H9 (cell line): ENCODE measurements around the gene CCDC33. TPM values are rescaled to one million over a fixed set of nuclear protein-coding genes. Genes with fewer than 3 reads are reported as not detected.

Experiments
- DNase-seq: peaks from one replicate; pipeline ENCODE4 v3.0.0-alpha.2; 2017
- H2AFZ ChIP-seq: one replicate; pipeline ENCODE4 v1.6.1; 2013; ENCODE audit warnings: mild to moderate bottlenecking, low read length, control low read depth, moderate library complexity
- H2AK5ac ChIP-seq: 2 replicates; pipeline ENCODE4 v1.6.1; 2013; ENCODE audit warnings: low read length, control low read depth, mixed read lengths; ENCODE audit not compliant: insufficient read length
- H2BK120ac ChIP-seq: one replicate; pipeline ENCODE4 v1.6.1; 2013; ENCODE audit warnings: low read depth, mild to moderate bottlenecking, low read length, control low read depth, inconsistent platforms; ENCODE audit not compliant: poor library complexity, severe bottlenecking
- H2BK12ac ChIP-seq: 2 replicates; pipeline ENCODE4 v1.6.1; 2013; ENCODE audit warnings: low read length, control low read depth, mixed read lengths, low read depth; ENCODE audit not compliant: insufficient read length
- H2BK15ac ChIP-seq: 2 replicates; pipeline ENCODE4 v1.6.1; 2013; ENCODE audit warnings: low read depth, low read length, control low read depth
- H2BK20ac ChIP-seq: one replicate; pipeline ENCODE4 v1.6.1; 2013; ENCODE audit warnings: low read depth, mild to moderate bottlenecking, low read length, control low read depth, inconsistent platforms; ENCODE audit not compliant: poor library complexity, severe bottlenecking
- H2BK5ac ChIP-seq: 2 replicates; pipeline ENCODE4 v1.6.1; 2013; ENCODE audit warnings: low read length, control low read depth, mixed read lengths; ENCODE audit not compliant: insufficient read length
- H3K14ac ChIP-seq: 2 replicates; pipeline ENCODE4 v1.6.1; 2013; ENCODE audit warnings: low read length, control low read depth; ENCODE audit not compliant: insufficient read depth
- H3K18ac ChIP-seq: 2 replicates; pipeline ENCODE4 v1.6.1; 2013; ENCODE audit warnings: low read depth, mild to moderate bottlenecking, mixed read lengths, low read length, control low read depth; ENCODE audit not compliant: insufficient read length
- H3K23ac ChIP-seq: 2 replicates; pipeline ENCODE4 v1.6.1; 2013; ENCODE audit warnings: low read length, control low read depth, mixed read lengths, low read depth; ENCODE audit not compliant: insufficient read length
- H3K23me2 ChIP-seq: 2 replicates; pipeline ENCODE4 v1.6.1; 2013; ENCODE audit warnings: low read depth, mild to moderate bottlenecking, mixed read lengths, low read length, control low read depth; ENCODE audit not compliant: insufficient read length, poor library complexity, severe bottlenecking
- H3K27ac ChIP-seq: 2 replicates; pipeline ENCODE4 v1.5.1; 2013; ENCODE audit warnings: low read length, control low read depth, mixed read lengths, low read depth; ENCODE audit not compliant: insufficient read length
- H3K27me3 ChIP-seq: 2 replicates; pipeline ENCODE4 v1.6.1; 2013; ENCODE audit warnings: low read length, control low read depth, inconsistent platforms; ENCODE audit not compliant: insufficient read depth
- H3K4ac ChIP-seq: 2 replicates; pipeline ENCODE4 v1.6.1; 2013; ENCODE audit warnings: low read depth, mild to moderate bottlenecking, control low read depth, inconsistent platforms, low read length, moderate library complexity
- H3K4me1 ChIP-seq: 2 replicates; pipeline ENCODE4 v1.6.1; 2013; ENCODE audit warnings: low read length, control low read depth, inconsistent platforms; ENCODE audit not compliant: insufficient read depth
- H3K4me2 ChIP-seq: 2 replicates; pipeline ENCODE4 v1.6.1; 2013; ENCODE audit warnings: low read length, control low read depth, mixed read lengths; ENCODE audit not compliant: insufficient read length, insufficient read depth
- H3K56ac ChIP-seq: 2 replicates; pipeline ENCODE4 v1.6.1; 2013; ENCODE audit warnings: low read depth, mild to moderate bottlenecking, mixed read lengths, low read length, control low read depth; ENCODE audit not compliant: insufficient read length
- H3K79me1 ChIP-seq: 2 replicates; pipeline ENCODE4 v1.6.1; 2013; ENCODE audit warnings: low read depth, mild to moderate bottlenecking, moderate library complexity, low read length, control low read depth, inconsistent platforms; ENCODE audit not compliant: insufficient read depth, poor library complexity, severe bottlenecking
- H3K79me2 ChIP-seq: 2 replicates; pipeline ENCODE4 v1.6.1; 2013; ENCODE audit warnings: low read length, control low read depth, inconsistent platforms; ENCODE audit not compliant: insufficient read depth
- H3K9ac ChIP-seq: 2 replicates; pipeline ENCODE4 v1.6.1; 2013; ENCODE audit warnings: low read length, control low read depth, mixed read lengths; ENCODE audit not compliant: insufficient read length; ENCODE audit errors: extremely low read depth
- H3K9me3 ChIP-seq: one replicate; pipeline ENCODE4 v1.6.1; 2013; ENCODE audit warnings: low read depth, low read length, inconsistent platforms; ENCODE audit not compliant: control insufficient read depth
- H3T11ph ChIP-seq: one replicate; pipeline ENCODE4 v1.6.1; 2013; ENCODE audit warnings: mild to moderate bottlenecking, low read length, control low read depth, inconsistent platforms
- H4K20me1 ChIP-seq: one replicate; pipeline ENCODE4 v1.6.1; 2013; ENCODE audit not compliant: control insufficient read depth, insufficient read length, insufficient read depth
- H4K5ac ChIP-seq: 2 replicates; pipeline ENCODE4 v1.6.1; 2013; ENCODE audit warnings: low read depth, mild to moderate bottlenecking, mixed read lengths, low read length, control low read depth; ENCODE audit not compliant: insufficient read length
- H4K8ac ChIP-seq: replicated peaks from 2 replicates; pipeline ENCODE4 v1.6.1; 2013; ENCODE audit warnings: low read length, control low read depth, mixed read lengths, low read depth; ENCODE audit not compliant: insufficient read length
- H4K91ac ChIP-seq: 2 replicates; pipeline ENCODE4 v1.6.1; 2013; ENCODE audit warnings: low read depth, mild to moderate bottlenecking, moderate library complexity, mixed read lengths, low read length, control low read depth; ENCODE audit not compliant: insufficient read length
- H3K27ac Mint-ChIP-seq, 3 experiments: 2 replicates in 2 of 3; 3 replicates in 1 of 3; pipeline ENCODE4 v1.8.0; 2020 to 2021; ENCODE audit warnings: mixed read lengths in 3 of 3, mild to moderate bottlenecking in 1 of 3, moderate library complexity in 1 of 3
- H3K27me3 Mint-ChIP-seq: 2 replicates; pipeline ENCODE4 v1.8.0; 2021; ENCODE audit warnings: low read depth, mild to moderate bottlenecking, moderate library complexity, mixed read lengths
- H3K36me3 Mint-ChIP-seq, 3 experiments: 2 replicates in 2 of 3; 3 replicates in 1 of 3; pipeline ENCODE4 v1.8.0; 2020 to 2021; ENCODE audit warnings: low read depth in 3 of 3, mixed read lengths in 3 of 3; ENCODE audit not compliant: insufficient read depth in 1 of 3
- H3K4me1 Mint-ChIP-seq, 2 experiments: 2 replicates each; pipeline ENCODE4 v1.8.0; 2020; ENCODE audit warnings: mixed read lengths in 2 of 2
- H3K4me3 Mint-ChIP-seq, 2 experiments: 2 replicates in 1 of 2; 3 replicates in 1 of 2; pipeline ENCODE4 v1.8.0; 2020 to 2021; ENCODE audit warnings: mild to moderate bottlenecking in 2 of 2, mixed read lengths in 2 of 2, moderate library complexity in 1 of 2
- H3K9me3 Mint-ChIP-seq, 2 experiments: 2 replicates in 1 of 2; 3 replicates in 1 of 2; pipeline ENCODE4 v1.8.0; 2020; ENCODE audit warnings: mild to moderate bottlenecking in 2 of 2, mixed read lengths in 2 of 2, moderate library complexity in 1 of 2
- WGBS: extraction: QIAGEN DNeasy Blood & Tissue Kit; methylation state at CpG from one replicate; pipeline ENCODE4 v1.1.7; 2013; ENCODE audit warnings: missing lambda C conversion rate, low lambda C conversion rate, mixed read lengths; ENCODE audit not compliant: insufficient read length; ENCODE audit errors: extremely low coverage; 5-methylcytosine and 5-hydroxymethylcytosine counted together
- total RNA-seq: library from RNA; stranded (reverse); gene quantifications from 2 replicates; pipeline ENCODE4 v1.2.1, GENCODE V29; 2021
- TF ChIP-seq, protein P1 (sequence below): fragments of 200-600 bp; sonication (generic); conservative IDR thresholded peaks from 3 replicates; pipeline ENCODE4 v1.8.0; 2021; ENCODE audit warnings: antibody characterized with exemption, mild to moderate bottlenecking

CCDC33 gene
- total RNA-seq, 1 experiment from 2014 or later: 4.6 TPM

DNA sequence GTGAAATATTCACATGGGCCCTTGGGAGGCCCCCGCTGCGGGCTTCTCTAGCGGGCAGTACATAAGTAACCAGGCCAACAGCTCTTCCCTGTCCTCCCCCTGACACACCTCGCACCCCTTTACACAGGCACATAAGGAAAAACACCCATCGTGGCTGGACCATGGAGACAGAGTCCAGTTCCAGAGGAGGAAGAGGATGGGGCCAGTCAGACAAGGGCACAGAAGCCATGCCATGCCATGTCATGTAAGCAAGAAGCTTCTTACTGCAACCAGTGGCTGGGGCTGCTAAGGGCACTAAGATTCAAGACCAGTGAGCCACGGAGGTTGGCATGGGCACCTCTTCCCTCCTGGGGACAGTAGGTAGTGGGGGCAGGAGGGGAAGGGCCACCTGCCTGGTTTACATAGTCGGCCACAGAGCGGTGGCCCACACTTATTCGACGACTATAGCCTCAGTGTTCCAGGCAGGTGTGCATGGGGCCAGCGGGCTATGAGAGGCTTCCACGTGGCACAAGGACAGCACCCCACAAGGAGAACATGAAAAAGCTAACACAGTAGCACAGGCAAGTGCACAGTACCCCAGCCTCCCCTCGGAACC lies 137.0 kb downstream of the CCDC33 start:
- no peak overlapping the region for H4K5ac ChIP-seq
- no peak overlapping the region for H3K23ac ChIP-seq
- H3K4me3 Mint-ChIP-seq: peak overlapping the region; percentile 14 to 82; a peak in 4 of 5 replicates
- H3K4me1 ChIP-seq: no peaks in the 10 kb centered on the region; the same call in 1 of the 2 replicates
- H2BK12ac ChIP-seq: no peak overlapping the region
- H3K4ac ChIP-seq: no peak overlapping the region
- no peaks in the 10 kb centered on the region for H4K20me1 ChIP-seq
- no peak overlapping the region for H2BK20ac ChIP-seq
- no peak overlapping the region for H3K18ac ChIP-seq
- H2AFZ ChIP-seq: no peak overlapping the region
- peaks cover 19% of the 10 kb centered on the region for H3K27me3 Mint-ChIP-seq
- no peak for DNase-seq
- peaks cover 11% of the 10 kb centered on the region for H3K23me2 ChIP-seq
- WGBS: no CpG with 5 or more reads among the region's 13 CpGs
- peak overlapping the region; percentile 50 for H3K4me2 ChIP-seq
- H3K4me1 Mint-ChIP-seq: peaks cover 13 to 15% of the 10 kb centered on the region in 2 experiments
- no peak overlapping the region for H4K91ac ChIP-seq
- no peak overlapping the region for H3T11ph ChIP-seq
- no peaks in the 10 kb centered on the region for H3K36me3 Mint-ChIP-seq
- no peak overlapping the region for H3K27ac ChIP-seq
- H3K9ac ChIP-seq: no peak overlapping the region
- H3K14ac ChIP-seq: no peak overlapping the region
- no peak overlapping the region for H2BK120ac ChIP-seq
- no peaks in the 10 kb centered on the region for H3K79me2 ChIP-seq
- TF ChIP-seq, protein P1, sequence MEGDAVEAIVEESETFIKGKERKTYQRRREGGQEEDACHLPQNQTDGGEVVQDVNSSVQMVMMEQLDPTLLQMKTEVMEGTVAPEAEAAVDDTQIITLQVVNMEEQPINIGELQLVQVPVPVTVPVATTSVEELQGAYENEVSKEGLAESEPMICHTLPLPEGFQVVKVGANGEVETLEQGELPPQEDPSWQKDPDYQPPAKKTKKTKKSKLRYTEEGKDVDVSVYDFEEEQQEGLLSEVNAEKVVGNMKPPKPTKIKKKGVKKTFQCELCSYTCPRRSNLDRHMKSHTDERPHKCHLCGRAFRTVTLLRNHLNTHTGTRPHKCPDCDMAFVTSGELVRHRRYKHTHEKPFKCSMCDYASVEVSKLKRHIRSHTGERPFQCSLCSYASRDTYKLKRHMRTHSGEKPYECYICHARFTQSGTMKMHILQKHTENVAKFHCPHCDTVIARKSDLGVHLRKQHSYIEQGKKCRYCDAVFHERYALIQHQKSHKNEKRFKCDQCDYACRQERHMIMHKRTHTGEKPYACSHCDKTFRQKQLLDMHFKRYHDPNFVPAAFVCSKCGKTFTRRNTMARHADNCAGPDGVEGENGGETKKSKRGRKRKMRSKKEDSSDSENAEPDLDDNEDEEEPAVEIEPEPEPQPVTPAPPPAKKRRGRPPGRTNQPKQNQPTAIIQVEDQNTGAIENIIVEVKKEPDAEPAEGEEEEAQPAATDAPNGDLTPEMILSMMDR: no peak
- H3K79me1 ChIP-seq: no peaks in the 10 kb centered on the region
- no peak overlapping the region for H2AK5ac ChIP-seq
- H2BK5ac ChIP-seq: no peak overlapping the region
- H3K27me3 ChIP-seq: no peaks in the 10 kb centered on the region; the same call in 1 of the 2 replicates
- H3K27ac Mint-ChIP-seq: no peak overlapping the region
- no peak overlapping the region for H3K56ac ChIP-seq
- no peaks in the 10 kb centered on the region for H3K9me3 Mint-ChIP-seq
- no peak overlapping the region for H4K8ac ChIP-seq
- H2BK15ac ChIP-seq: no peak overlapping the region
- H3K9me3 ChIP-seq: no peaks in the 10 kb centered on the region
